ENCODE data around the gene ZRANB1.

- TF ChIP-seq EZH2 (IDR thresholded peaks at IDR 0.05; ENCODE audit: insufficient read depth, poor library complexity, severe bottlenecking) (no peak), EZH2phosphoT487 (IDR thresholded peaks at IDR 0.05; ENCODE audit: insufficient read depth, low read depth) (no peak)
Observed at GRCh38 chr10:124909563-124909962, 32.4 kb upstream of the ZRANB1 start.

Data from GM23248 (cell line).